ENCODE measurements around the gene GNG7. TPM values are rescaled to one million over a fixed set of nuclear protein-coding genes. Genes with fewer than 3 reads are reported as not detected.
"Not testable (repeated sequence)": the region's sequence is repeated elsewhere in the genome, so short reads cannot be mapped to it uniquely, and the experiment has no call there.

Gene GNG7
- polyA plus RNA-seq, 3 donors from 2014 or later: 0.22 to 0.84 (median 0.33) TPM

DNA sequence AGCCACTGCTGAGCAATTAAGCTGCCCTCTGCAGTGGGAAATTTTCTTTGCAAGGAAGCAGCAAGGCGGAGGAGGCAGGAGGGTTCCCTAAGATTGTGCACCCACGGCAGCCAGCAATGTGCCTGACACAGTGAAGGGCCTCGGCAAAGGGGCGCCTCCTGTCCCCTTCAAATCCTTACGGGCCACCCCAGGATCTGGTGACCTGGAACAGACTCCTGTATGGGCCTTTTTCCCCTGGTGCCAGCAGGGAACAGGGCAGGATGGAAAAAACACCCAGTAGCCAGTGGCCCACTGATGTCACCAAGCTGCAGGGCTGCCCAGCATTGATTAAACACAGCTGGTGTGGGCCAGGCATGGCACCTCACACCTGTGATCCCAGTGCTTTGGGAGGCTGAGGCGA, 86.7 kb downstream of the GNG7 start:
- H3K4me1 Mint-ChIP-seq: peaks cover 49 to 53% of the 10 kb centered on the region in 2 donors
- H3K9me3 Mint-ChIP-seq: no peaks in the 10 kb centered on the region
- H3K36me3 Mint-ChIP-seq: no peaks in the 10 kb centered on the region
- no peak for DNase-seq
- no peak overlapping the region for H3K4me3 Mint-ChIP-seq
- no peak overlapping the region for H3K27ac Mint-ChIP-seq
- peaks cover 5 to 10% (median 6%) of the 10 kb centered on the region in 3 donors for H3K27me3 Mint-ChIP-seq (ENCODE audit: low read depth in 3 of 3)

DNA sequence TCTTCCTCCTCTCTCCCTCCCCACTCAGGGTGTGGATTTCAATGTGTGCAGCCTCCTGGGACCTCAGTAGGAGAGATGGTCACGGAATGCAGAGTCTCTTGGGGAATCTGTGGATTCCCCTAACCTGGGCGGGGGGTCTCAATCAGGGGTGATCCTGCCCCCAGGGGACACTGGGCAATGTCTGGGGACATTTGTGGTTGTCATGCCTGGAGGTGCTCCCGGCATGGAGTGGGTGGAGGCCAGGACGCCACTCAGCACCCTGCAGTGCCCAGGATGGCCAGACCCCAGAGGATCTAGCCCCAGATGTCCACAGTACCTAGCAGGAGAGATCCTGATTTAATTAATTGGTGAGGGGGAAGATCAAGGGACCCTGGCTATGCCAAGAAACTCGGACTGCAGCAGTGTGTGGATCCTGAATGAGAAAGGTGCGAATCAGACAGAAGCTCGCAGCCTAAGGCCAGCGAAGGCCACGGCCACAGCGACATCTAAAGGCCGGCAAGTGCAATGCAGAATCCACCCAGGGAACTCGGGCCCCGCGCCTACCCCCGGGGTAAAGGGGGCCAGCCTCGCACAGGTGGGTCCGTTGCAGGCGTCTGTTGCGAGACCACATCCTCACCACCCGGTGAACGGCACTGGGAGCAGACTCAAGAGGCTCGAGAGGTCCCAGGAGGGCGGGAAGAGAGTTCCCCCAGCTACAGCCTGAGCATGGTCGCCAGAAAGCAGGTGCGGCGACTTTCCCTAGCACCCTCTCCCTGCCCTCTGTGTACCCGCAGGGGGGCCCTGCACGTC, 88.8 kb downstream of the GNG7 start:
- peaks cover 41 to 44% of the 10 kb centered on the region in 2 donors for H3K4me1 Mint-ChIP-seq
- no peak overlapping the region for H3K4me3 Mint-ChIP-seq
- H3K27me3 Mint-ChIP-seq (ENCODE audit: low read depth in 3 of 3): peaks cover 6 to 7% (median 7%) of the 10 kb centered on the region in 3 donors
- H3K27ac Mint-ChIP-seq: peak overlapping the region in 2 of 6 donors; percentile 28 to 45
- peak; percentile 53 to 61 (median 60) for DNase-seq
- H3K9me3 Mint-ChIP-seq: no peaks in the 10 kb centered on the region
- no peaks in the 10 kb centered on the region for H3K36me3 Mint-ChIP-seq

DNA sequence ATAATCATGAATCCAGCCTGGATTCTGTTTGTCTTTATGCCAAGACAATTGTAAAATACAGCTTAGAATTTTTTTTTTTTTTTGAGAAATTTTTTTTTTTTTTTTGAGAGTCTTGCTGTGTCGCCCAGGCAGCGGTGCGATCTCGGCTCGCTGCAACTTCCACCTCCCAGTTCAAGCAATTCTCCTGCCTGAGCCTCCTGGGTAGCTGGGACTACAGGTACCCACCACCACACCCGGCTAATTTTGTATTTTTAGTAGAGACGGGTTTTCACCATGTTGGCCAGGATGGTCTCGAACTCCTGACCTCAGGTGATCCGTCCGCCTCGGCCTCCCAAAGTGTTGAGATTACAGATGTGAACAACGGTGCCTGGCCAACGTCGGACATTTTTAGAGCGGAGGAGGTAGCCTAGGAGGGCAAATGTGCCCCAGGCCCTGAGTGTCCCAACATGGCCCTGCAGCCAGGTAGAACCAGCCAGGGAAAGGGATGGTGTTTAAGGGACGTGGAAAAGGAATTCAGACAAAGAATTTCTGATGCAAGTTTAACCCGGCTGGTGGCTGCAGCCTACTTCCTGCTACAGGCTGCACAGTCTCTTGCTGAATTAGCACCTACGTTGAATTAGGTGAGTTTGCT, 89.8 kb downstream of the GNG7 start:
- peaks cover 0 to under 1% (median 0%) of the 10 kb centered on the region in 6 donors for H3K9me3 Mint-ChIP-seq
- H3K27me3 Mint-ChIP-seq (ENCODE audit: low read depth in 3 of 3): peaks cover 9 to 12% (median 10%) of the 10 kb centered on the region in 3 donors
- no peak for DNase-seq
- H3K4me1 Mint-ChIP-seq: peaks cover 36 to 41% of the 10 kb centered on the region in 2 donors
- peak overlapping the region in 1 of 6 donors; percentile 40 for H3K27ac Mint-ChIP-seq
- no peaks in the 10 kb centered on the region for H3K36me3 Mint-ChIP-seq
- no peak overlapping the region for H3K4me3 Mint-ChIP-seq

DNA sequence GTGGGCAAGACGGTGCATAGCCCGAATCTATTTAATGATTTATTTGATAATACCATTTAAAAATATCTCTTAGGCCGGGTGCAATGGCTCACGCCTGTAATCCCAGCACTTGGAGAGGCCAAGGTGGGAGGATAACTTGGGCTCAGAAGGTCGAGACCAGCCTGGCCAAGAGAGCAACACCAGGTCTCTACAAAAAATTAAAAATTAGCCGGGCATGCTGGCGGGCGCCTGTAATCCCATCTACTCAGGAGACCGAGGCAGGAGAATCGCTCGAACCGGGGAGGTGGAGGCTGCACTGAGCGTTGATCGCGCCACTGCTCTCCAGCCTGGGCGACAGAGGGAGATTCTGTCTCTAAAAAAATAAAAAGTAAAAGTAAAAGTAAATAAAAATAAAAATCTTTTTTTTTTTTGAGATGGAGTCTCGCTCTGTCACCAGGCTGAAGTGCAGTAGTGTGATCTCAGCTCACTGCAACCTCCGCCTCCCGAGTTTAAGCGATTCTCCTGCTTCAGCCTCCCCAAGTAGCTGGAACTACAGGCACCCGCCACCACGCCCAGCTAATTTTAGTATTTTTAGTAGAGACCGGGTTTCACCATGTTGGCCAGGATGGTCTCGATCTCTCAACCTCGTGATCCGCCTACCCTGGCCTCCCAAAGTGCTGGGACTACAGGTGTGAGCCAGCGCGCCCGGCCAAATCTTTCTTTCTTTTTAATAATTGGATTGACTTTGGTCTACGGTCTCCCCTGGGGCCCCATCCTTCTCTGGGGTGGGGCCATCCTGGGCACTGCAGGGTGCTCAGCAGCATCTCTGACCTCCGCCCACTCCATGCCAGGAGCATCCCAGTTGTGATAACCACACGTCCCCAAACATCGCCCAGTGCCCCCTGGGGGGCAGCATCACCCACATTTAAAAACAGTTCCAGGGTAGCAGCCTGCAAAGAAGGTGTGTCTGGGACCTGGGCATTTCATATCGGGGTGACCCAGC, 90.7 kb downstream of the GNG7 start:
- H3K4me1 Mint-ChIP-seq: peaks cover 32 to 43% of the 10 kb centered on the region in 2 donors
- DNase-seq: no peak
- H3K4me3 Mint-ChIP-seq: peak overlapping the region in 1 of 5 donors; percentile 83
- peak overlapping the region in 3 of 6 donors; percentile 53 to 62 (median 59) for H3K27ac Mint-ChIP-seq
- peaks cover 0 to 2% (median 0%) of the 10 kb centered on the region in 6 donors for H3K9me3 Mint-ChIP-seq
- no peaks in the 10 kb centered on the region for H3K36me3 Mint-ChIP-seq
- H3K27me3 Mint-ChIP-seq (ENCODE audit: low read depth in 3 of 3): peaks cover 11 to 17% (median 12%) of the 10 kb centered on the region in 3 donors

DNA sequence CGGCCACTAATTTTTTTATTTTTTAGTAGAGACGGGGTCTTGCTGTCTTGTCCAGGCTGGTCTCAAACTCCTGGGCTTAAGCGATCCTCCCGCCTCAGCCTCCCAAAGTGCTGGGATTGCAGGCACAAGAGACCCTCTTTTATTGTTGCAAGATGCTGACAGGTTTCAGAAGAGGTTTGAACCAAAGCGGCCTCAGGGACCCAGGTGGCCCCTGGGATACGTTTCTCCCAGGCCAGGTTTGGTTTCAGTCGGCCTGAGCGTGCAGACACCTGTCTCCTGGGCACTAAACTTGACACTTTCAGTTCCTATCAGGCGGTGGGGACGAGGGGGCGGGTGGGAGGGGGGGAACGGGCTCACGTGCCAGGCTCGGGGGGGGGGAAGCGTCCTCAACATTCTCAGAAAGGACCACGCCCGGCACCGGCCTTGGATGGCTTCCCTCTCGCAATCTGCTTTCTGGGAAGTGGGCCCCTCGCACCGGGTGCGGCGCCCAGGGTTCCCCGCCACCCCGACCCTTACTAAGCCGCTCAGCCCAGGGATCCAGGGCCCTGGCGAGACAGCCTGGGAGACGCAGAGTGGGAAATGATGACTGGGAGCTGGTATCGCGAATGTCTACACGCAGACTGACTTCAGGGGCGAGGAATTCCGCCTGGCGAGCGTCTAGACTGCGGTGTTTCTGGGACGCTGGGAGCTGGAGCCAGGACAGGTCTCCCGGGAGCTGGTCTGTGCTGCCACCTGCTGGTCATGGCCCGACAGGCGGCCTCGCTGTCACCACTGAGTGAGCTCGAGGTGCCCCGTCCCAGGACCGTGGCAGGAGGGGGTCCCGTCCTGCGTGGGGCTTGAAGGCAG, 91.6 kb downstream of the GNG7 start:
- peak overlapping the region in 5 of 6 donors; percentile 53 to 86 (median 59) for H3K27ac Mint-ChIP-seq
- peak; percentile 80 to 82 (median 81) for DNase-seq
- peaks cover 0 to 2% (median 0%) of the 10 kb centered on the region in 6 donors for H3K9me3 Mint-ChIP-seq
- peaks cover 11 to 18% (median 12%) of the 10 kb centered on the region in 3 donors for H3K27me3 Mint-ChIP-seq (ENCODE audit: low read depth in 3 of 3)
- H3K36me3 Mint-ChIP-seq: no peaks in the 10 kb centered on the region
- peaks cover 31 to 43% of the 10 kb centered on the region in 2 donors for H3K4me1 Mint-ChIP-seq
- H3K4me3 Mint-ChIP-seq: peak overlapping the region; percentile 67 to 83 (median 77)

DNA sequence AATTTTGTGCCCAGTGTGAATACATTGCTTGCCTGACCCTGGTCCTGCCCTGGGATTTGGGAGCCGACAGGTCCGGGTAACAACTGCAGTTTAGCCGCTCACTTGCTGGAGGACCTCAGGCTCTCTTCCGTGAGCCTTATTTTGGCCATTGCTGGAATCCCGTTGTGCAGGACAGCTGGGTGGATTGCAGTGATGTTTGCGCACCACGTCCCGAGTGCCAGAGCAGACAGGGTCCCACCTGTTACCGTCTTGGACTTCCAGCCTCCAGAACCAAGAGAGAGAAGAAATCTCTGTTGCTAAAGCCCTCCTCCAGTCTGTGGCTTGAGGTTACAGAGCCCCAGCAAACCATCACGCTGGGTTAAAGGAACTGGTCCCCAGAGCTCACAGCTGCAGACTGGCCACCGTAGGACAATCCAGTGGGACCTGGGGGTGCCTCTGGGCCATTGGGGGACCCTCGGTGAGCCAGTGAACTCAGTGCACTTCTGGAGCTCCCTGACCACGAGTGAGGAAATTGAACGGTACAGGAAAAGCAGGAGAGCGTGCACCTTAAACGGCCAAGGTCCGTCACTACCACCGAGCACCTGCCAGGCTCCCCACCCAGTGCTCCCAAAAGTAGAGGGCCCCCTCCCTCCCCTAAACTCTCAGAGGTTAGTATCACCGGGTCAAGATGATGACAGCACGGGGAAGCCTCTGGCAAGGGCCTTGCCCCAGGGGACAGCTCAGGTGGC, 92.9 kb downstream of the GNG7 start:
- Mint-ChIP-seq H3K27me3 (ENCODE audit: low read depth in 3 of 3) (peaks cover 11 to 20% (median 12%) of the 10 kb centered on the region in 3 donors), H3K27ac (peak overlapping the region in 3 of 6 donors; percentile 4 to 69 (median 17)), H3K36me3 (no peaks in the 10 kb centered on the region), H3K4me1 (peaks cover 31 to 43% of the 10 kb centered on the region in 2 donors), H3K4me3 (peak overlapping the region in 2 of 5 donors; percentile 23 to 63), H3K9me3 (peaks cover 0 to 2% (median 0%) of the 10 kb centered on the region in 6 donors)
- DNase-seq: no peak

DNA sequence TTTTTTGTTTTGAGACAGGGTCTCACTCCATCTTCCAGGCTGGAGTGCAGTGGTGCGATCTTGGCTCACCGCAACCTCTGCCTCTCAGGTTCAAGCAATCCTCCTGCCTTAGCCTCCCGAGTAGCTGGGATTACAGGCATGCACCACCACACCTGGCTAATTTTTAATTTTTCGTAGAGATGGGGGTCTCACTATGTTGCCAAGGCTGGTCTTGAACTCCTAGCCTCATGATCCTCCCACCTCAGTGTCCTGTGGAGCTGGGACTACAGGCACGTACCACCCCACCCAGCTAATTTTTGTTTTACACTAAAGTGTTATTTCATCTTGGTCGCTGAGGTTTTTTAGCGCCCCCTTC, 93.5 kb downstream of the GNG7 start:
- not testable (repeated sequence) for DNase-seq, H3K36me3 Mint-ChIP-seq, H3K9me3 Mint-ChIP-seq
- Mint-ChIP-seq H3K27me3 (ENCODE audit: low read depth in 3 of 3) (peaks cover 11 to 20% (median 12%) of the 10 kb centered on the region in 3 donors), H3K27ac (peak overlapping the region in 5 of 6 donors; percentile 1 to 87 (median 17)), H3K4me1 (peaks cover 28 to 39% of the 10 kb centered on the region in 2 donors), H3K4me3 (peak overlapping the region in 2 of 5 donors; percentile 36 to 63)

DNA sequence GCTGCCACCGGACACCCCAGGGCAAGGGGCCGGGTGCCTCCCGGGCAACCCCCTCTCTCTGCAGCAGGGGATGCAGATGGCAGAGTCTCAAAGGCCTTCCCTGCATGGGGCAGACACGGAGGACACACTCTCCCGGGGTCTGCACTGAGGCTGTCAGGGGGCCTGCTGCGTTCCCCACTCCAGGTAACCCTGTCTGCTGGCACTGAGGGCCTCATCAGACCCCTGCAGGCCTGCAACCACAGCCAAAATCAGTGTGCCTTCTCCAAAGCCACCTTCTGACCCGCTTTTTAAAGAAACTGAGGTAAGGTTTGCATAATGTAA, 93.9 kb downstream of the GNG7 start:
- Mint-ChIP-seq H3K9me3 (peaks cover 0 to 2% (median 0%) of the 10 kb centered on the region in 6 donors), H3K36me3 (no peaks in the 10 kb centered on the region), H3K4me1 (peaks cover 24 to 34% of the 10 kb centered on the region in 2 donors), H3K4me3 (peak overlapping the region in 2 of 5 donors; percentile 36 to 63), H3K27me3 (ENCODE audit: low read depth in 3 of 3) (peaks cover 11 to 20% (median 12%) of the 10 kb centered on the region in 3 donors), H3K27ac (peak overlapping the region in 2 of 6 donors; percentile 17 to 18)
- DNase-seq: no peak

DNA sequence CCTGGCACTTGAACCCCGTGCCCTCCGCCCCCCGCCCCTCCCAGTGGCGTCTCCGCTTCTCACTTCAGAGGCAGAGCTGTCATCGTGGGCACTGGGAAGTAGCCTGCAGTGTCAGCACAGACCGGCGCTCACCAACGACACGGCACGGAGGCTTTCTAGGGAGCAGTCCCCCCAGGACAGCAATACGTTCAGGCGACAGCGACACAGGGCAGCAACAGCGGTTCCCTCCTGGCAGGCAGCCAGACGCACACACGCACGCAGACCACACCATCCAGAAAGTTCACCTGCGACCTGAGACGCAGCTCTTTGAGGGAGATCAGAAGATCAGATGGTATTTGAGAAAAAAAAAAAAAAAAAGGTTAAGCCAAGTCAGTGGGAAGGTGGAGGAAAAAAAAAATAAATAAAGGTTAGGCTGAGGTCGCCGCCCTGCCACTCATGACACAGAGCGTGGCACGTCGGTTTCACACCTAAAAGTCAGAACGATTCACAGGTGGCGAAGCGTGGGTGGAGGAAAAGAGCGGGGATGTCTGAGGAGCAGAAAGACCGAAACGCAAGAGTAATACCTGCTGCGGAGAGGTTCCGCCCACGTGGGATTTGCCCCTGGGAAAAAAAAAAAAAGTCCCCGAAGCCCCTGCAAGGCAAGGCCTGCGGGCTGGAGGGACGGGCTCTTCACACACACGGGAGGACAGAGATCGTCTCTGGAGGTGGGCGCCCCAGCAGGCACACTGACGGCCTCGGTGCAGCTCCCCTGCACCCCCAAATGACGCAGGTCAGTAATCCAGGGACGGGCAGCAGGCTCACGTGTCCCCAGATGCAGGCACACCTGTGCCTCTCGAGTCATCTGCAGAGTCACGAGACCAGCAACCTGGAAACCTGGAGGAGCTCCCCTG, 94.5 kb downstream of the GNG7 start:
- H3K27me3 Mint-ChIP-seq (ENCODE audit: low read depth in 3 of 3): peaks cover 11 to 20% (median 12%) of the 10 kb centered on the region in 3 donors
- DNase-seq: peak; percentile 76 to 80 (median 77)
- H3K9me3 Mint-ChIP-seq: peaks cover 0 to 2% (median 0%) of the 10 kb centered on the region in 6 donors
- H3K36me3 Mint-ChIP-seq: no peaks in the 10 kb centered on the region
- peak overlapping the region in 5 of 6 donors; percentile 65 to 95 (median 80) for H3K27ac Mint-ChIP-seq
- H3K4me3 Mint-ChIP-seq: peak overlapping the region; percentile 56 to 88 (median 72)
- H3K4me1 Mint-ChIP-seq: peaks cover 21 to 32% of the 10 kb centered on the region in 2 donors

DNA sequence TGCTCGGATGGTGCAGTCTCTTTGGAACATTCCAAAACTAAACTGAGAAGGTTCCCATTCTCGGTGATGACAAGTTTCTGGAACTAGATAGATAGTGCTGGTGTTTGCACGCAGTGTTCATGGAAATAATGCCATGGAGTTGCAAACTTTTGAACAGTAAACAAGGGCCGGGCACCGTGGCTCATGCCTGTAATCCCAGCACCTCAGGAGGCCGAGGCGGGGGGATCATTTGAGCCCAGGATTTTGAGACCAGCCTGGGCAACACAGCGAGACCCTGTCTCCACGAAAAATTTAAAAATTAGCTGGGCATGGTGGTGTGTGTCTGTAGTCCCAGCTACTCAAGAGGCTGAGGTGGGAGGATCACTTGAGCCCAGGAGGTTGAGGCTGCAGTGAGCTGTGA, 95.7 kb downstream of the GNG7 start:
- Mint-ChIP-seq H3K4me1 (peaks cover 21 to 32% of the 10 kb centered on the region in 2 donors), H3K27me3 (ENCODE audit: low read depth in 3 of 3) (peaks cover 9 to 20% (median 10%) of the 10 kb centered on the region in 3 donors), H3K27ac (peak overlapping the region in 1 of 6 donors; percentile 35), H3K4me3 (peak overlapping the region in 2 of 5 donors; percentile 30 to 35)
- H3K36me3 Mint-ChIP-seq, H3K9me3 Mint-ChIP-seq, DNase-seq: not testable (repeated sequence)

DNA sequence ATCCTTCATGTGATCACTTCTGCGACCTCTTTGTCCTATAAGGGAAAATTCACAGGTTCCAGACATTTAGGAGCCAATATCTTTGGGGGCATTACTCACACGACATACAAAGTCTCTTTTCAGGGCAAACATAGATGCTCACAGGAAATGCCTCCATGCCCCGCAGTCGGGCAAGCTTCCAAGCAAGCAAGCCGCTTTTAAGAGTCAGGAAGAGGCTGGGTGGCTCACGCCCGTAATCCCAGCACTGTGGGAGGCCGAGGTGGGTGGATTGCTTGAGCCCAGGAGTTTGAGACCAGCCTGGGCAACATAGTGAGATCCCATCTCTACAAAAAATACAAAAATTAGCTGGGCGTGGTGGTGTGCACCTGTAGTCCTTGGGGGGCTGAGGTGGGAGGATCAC, 96.6 kb downstream of the GNG7 start:
- H3K9me3 Mint-ChIP-seq, H3K36me3 Mint-ChIP-seq, DNase-seq: not testable (repeated sequence)
- Mint-ChIP-seq H3K27ac (peak overlapping the region in 1 of 6 donors; percentile 28), H3K4me1 (peaks cover 19 to 28% of the 10 kb centered on the region in 2 donors), H3K4me3 (peak overlapping the region in 1 of 5 donors; percentile 4), H3K27me3 (ENCODE audit: low read depth in 3 of 3) (peaks cover 7 to 22% (median 8%) of the 10 kb centered on the region in 3 donors)

Data from immature natural killer cell (primary cell).